AG08395 (cell line): ENCODE results near the gene EPG5.
"Not testable (repeated sequence)": the region's sequence is repeated elsewhere in the genome, so short reads cannot be mapped to it uniquely, and the experiment has no call there.

ENCODE experiments used
- DNase-seq: peaks from one replicate; pipeline ENCODE4 v3.0.0; 2012; ENCODE audit warnings: mixed read lengths, low spot score

Gene EPG5

GRCh38 chr18:45863469-45863868, 103.7 kb downstream of the EPG5 start:
- DNase-seq: no peak

DNA sequence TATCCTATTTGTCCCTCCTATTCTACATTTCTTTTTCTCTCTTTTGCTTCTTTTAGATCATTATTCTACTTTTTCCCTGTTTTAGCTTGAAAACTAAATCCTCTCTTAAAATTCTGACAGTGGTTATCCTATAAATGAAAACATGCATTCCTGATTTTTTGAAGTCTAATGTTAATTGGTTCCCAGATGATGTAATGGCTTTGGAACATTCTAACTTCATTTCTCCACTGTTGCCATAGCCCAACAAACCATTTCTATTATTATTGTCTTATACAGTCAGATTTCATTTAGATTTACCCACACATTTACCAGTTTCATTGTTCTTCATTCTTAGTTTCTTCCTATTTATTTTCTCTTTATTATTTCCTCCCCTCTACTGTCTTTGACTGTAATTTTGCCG, 105.2 kb downstream of the EPG5 start:
- no peak for DNase-seq

- DNase-seq: no peak
Observed at GRCh38 chr18:45860971-45861370, 106.2 kb downstream of the EPG5 start.

GRCh38 chr18:45860492-45860891, 106.6 kb downstream of the EPG5 start:
- no peak for DNase-seq

DNA sequence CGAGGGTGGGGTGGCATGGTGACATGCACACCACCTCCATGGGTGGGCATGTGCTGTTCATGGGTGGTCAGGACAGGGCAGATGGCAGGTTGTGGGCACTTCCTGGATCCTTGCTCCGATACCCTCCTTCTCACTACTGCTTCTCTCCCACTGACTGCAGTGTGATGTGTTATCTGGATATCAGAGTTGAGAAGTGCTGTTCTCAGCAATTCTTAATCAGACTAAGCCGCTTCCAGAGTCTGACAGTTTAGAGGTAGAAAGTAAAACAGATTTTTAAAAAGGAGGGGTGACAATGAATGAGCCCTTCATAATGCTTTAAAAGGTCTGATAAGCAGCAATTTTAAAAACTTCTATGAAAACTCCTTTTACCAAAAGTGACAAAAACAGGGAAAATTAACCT, 107.8 kb downstream of the EPG5 start:
- DNase-seq: no peak

GRCh38 chr18:45856531-45856930, 110.6 kb downstream of the EPG5 start:
- DNase-seq: peak; percentile 27

- no peak for DNase-seq
Observed at GRCh38 chr18:45854036-45854586, 113.0 kb downstream of the EPG5 start.

DNA sequence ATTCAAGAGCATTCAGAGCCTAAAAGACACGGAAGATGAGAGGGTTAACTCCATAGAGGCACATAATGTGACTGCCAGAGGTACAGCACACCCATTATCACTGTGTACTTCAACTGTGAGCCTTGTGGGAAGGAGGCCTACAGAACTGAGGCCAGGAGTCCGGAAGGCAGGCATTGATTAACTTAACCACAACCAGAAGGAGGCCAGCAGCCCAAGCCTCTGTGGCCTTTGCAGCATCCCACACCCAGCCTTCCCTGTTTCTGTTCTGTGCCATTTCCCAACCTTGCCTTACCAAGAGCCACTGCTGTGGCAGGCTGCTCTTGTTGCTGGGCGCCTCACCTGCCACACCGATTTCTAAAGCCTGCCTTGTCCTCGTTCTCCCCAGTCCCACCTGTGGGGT, 114.5 kb downstream of the EPG5 start:
- no peak for DNase-seq

- DNase-seq: no peak
Observed at GRCh38 chr18:45851161-45851925, 115.8 kb downstream of the EPG5 start.

GRCh38 chr18:45850021-45850420, 117.1 kb downstream of the EPG5 start:
- no peak for DNase-seq

GRCh38 chr18:45849529-45849928, 117.6 kb downstream of the EPG5 start:
- DNase-seq: no peak

DNA sequence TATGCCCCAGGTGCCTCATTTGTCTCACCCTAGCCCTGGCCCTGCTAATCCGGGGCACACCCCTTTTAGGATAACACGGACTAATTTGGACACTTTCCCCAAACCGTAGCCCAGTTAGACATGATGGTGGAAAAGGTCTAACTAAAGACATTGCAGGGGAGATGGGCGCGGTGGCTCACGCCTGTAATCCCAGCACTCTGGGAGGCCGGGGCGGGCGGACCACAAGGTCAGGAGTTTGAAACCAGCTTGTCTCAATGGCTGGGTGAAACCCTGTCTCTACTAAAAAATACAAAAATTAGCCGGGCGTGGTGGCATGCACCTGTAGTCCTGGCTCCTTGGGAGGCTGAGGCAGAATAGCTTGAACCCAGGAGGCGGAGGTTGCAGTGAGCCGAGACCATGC, 118.5 kb downstream of the EPG5 start:
- DNase-seq: not testable (repeated sequence)

DNA sequence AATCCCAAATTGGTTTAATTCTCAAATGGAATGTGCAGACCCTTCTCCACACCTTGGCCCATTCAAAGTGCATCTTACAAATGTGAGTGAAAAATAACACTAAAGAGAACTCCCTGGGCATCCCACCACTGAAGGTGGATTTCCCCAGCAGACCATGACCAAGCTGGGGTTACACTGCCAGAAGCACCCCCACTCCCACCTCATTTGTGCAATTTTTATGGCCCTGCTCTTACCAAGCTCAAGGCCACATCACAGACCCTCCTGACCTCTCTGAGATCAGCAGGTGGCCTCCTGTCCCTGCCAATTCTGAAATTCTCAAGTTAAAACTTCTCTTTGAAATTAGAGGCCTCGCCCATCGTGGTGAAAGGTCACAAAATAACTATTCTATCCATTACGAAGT, 120.0 kb downstream of the EPG5 start:
- DNase-seq: no peak

DNA sequence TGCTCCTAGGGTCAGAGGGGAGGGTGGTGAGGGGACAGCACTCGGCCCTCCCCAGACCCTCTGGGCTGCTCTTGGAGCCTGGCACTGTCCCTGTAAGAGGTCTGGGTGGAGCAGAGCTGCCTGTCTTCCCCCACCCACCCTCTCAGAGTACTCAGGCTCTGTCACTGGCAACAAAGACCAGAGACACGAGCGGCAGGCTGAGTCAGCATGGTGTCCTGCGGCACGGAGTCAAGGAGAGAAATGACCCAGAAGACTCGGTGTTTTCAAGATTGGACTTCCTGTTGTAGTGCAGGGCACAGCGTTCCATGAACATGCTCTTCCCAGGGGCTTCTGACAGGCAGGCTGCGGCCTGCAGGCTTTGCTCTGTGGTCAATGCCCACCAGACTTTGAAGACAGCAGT, 121.7 kb downstream of the EPG5 start:
- DNase-seq: no peak

DNA sequence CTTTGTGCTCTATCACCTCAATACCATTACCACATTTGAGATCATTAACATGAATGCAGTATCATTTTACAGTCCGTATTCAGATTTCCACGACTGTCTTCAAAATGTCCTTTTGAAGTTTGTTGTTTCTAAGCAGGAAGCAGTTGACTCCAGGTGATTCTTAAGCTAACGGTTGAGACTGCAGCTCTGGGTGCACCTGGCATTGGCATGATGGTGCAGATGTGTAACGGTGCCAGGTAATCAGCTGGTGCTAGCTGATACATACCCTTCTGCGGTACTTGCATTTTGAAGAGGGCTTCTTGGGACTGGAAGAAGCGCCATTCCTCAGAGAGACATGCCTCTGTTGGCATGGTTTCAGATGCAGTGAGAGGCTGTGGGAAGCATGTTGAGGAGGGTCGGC, 122.2 kb downstream of the EPG5 start:
- DNase-seq: no peak

DNA sequence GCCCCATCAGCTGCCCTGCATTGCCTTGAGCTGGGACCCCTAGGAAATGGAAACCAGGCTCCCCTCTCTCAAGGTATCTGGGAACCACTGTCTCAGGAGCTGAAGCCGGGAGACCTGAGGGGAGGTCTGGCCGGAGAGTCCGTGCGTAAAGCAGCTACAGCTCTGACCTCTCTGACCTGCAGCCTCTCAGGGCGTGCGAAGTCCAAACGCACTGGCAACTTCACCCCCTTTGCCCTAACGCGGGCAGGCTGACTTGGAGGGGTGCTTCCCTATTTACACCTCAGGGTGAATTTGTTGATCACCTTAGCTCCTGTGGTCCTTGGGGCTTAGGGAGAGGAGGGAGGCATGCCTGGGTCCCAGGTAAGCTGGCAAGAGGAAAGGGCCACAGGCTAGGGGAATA, 124.1 kb downstream of the EPG5 start:
- DNase-seq: no peak

DNA sequence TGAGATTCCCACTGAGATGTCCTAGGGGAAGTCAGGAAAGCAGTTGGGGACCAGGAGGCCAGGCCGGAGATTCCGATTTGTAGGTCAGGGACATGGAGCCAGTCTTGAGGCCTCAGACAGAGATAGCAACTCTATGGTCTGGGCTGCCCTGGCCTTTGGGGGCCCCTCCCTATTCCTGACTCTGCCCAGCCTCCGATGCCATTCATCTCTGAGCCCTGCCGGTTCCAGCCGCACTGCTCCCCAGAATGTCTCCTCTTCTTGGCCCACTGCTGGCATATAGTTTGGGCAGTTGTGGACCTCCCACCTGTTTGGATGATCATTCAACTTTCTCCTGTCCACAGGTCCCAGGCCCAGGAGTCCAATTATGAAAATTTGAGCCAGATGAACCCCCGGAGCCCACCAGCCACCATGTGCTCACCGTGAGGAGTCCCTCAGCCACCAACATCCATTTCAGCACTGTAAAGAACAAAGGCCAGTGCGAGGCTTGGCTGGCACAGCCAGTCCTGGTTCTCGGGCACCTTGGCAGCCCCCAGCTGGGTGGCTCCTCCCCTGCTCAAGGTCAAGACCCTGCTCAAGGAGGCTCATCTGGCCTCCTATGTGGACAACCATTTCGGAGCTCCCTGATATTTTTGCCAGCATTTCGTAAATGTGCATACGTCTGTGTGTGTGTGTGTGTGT, 125.2 kb downstream of the EPG5 start:
- DNase-seq: no peak

DNA sequence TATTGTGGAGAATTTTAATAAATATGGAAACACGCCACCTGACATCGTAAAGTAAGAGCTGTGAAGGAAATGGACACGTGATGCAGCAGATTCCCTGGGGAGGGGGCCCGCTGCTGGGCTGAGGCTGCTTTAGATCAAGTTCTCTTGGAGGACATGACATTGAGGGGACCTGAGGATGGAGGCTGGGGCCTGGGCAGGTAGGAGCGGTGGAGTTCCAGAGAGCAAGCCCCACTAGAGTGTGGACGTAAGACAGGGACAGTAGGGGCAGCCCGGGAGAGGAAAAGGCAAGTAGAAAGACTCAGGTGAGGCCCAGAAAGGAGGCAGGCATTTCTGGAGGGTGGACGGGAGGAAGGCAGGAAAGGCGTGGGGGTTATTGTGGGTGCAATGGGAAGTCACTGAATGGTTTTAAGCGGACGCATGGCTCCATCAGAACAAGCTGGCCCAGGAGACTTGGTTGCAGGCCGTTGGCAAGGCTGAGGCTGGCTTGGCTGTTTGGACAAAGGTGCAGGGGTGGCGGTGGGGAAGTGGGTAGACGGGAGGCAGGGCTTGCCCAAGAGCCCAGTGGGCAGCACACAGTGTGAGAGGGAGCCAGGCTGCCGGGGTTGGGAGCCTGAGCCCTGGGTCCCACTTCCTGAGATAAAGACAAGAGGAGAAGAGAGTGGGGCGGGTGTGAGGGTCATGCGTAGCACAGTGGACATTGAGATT, 125.9 kb downstream of the EPG5 start:
- no peak for DNase-seq

DNA sequence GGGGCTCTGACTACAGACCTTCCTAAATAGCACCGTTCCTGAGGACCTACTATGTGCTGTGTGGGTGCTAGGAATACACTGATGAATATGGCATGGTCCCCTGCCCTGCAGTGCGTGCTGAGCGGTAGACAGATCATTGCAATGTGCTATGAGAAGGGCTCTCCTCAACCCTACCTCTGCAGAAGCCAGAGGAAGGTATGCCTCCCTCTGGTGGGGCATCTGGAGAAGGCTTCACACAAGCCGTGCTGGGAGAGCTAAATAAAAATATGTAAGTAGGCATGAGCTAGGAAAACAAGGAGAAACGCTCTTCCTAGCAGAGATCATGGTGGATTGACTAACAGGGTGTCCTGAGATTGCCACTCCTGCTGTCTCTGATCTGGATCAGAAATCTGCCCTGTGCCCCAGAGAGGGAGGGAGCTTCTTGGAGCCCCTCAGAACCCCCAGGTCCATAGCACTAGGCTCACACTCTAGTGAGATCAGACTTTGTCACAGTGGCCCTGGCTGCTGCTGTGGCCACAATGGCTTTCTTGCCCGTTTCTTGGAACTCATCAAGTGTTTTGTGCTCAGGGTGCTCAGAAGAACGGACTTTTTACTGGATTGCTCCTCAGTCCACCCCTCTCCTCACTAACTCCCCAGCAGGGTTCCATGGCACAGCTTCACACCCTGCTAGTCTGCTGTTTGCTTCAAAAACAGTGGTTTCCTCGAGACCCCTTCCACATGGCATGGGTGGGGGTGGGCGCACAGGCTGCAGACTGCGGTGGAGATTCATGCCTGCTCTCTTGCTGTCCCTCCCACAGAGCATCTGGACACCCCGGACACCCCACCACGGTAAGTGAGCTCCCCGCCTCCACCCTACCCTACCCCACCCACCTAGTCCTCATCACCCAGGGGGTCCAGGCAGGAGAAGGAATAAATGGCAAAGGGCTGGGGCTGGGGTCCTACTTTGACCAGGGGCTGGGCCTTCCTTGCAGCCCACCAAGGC, 127.4 kb downstream of the EPG5 start:
- DNase-seq: peak; percentile 74

GRCh38 chr18:45838302-45839070, 128.6 kb downstream of the EPG5 start:
- DNase-seq: no peak
